NB4 (cell line): ENCODE data around the gene PIGZ.

ENCODE experiments used
- CTCF ChIP-seq: IDR thresholded peaks from one replicate; pipeline ENCODE4 v1.5.1; 2012; ENCODE audit warnings: low read depth, low read length
- MAX ChIP-seq: IDR thresholded peaks from 2 replicates; pipeline ENCODE4 v1.6.1; 2011; ENCODE audit warnings: low read depth, low read length
- MYC ChIP-seq: IDR thresholded peaks from 2 replicates; pipeline ENCODE4 v1.6.1; 2011; ENCODE audit warnings: low read depth, low read length
- POLR2A ChIP-seq: IDR thresholded peaks from 2 replicates; pipeline ENCODE4 v1.6.1; 2011; ENCODE audit warnings: mild to moderate bottlenecking; ENCODE audit not compliant: insufficient read length; ENCODE audit errors: extremely low read depth

- TF ChIP-seq POLR2A: no peak
- no peak for TF ChIP-seq CTCF
- no peak for TF ChIP-seq MAX
- TF ChIP-seq MYC: no peak
Measured at GRCh38 chr3:196979545-196979944, 10.9 kb upstream of the PIGZ start.
